Measurements from ENCODE around the gene P4HA2. TPM values are rescaled to one million over a fixed set of nuclear protein-coding genes. Genes with fewer than 3 reads are reported as not detected.

Gene P4HA2
- total RNA-seq, 1 donor from 2014 or later = 68.7 TPM

DNA sequence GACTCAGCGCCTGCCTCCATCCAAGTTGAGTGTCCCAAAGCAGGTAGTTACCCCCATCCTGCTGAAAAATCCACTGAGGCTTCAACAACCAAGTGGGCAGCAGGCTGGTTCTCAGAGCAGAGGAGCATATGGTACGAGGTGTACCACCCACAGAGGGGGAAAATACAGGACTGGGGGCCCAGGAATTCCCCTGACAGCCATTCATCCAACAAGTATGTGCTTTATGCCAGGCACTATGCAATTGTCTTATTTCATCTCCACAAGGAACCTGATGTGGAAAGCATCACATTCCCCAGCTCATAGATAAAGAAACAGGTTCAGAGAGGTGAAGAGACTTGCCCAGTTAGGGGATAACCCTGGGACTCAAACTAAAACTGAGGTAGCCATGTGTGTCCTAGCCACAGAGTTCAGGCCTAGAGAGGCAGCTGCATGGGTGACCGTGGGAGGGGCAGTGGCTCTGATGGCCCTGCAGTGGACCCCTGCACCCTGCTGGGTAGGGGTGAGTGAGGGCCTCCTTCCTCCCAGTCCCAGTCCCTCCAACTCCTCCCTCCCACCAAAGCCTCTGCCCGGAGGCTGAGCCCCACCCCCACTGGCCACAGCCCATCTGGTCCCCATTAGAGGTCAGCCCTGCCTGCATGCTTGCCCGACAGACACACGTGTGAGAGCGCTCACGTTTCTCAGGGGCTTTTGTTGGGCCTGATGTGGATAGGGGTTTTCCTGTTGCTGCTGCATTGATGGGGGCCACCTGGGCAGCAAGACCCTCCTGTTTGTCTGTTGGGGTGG, 41.3 kb upstream of the P4HA2 start:
- Mint-ChIP-seq H3K27me3 (ENCODE audit: low read depth) (no peaks in the 10 kb centered on the region), H3K4me1 (peaks cover 35% of the 10 kb centered on the region), H3K4me3 (no peak overlapping the region), H3K36me3 (peaks cover 22% of the 10 kb centered on the region), H3K9me3 (no peaks in the 10 kb centered on the region), H3K27ac (peak overlapping the region; percentile 66)
- DNase-seq (ENCODE audit: low spot score in 2 of 2, unreplicated experiment in 2 of 2) = peak in 1 of 2 experiments; percentile 55
- TF ChIP-seq, protein P1, sequence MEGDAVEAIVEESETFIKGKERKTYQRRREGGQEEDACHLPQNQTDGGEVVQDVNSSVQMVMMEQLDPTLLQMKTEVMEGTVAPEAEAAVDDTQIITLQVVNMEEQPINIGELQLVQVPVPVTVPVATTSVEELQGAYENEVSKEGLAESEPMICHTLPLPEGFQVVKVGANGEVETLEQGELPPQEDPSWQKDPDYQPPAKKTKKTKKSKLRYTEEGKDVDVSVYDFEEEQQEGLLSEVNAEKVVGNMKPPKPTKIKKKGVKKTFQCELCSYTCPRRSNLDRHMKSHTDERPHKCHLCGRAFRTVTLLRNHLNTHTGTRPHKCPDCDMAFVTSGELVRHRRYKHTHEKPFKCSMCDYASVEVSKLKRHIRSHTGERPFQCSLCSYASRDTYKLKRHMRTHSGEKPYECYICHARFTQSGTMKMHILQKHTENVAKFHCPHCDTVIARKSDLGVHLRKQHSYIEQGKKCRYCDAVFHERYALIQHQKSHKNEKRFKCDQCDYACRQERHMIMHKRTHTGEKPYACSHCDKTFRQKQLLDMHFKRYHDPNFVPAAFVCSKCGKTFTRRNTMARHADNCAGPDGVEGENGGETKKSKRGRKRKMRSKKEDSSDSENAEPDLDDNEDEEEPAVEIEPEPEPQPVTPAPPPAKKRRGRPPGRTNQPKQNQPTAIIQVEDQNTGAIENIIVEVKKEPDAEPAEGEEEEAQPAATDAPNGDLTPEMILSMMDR (IDR thresholded peaks at IDR 0.05; ENCODE audit: unreplicated experiment) = no peak

DNA sequence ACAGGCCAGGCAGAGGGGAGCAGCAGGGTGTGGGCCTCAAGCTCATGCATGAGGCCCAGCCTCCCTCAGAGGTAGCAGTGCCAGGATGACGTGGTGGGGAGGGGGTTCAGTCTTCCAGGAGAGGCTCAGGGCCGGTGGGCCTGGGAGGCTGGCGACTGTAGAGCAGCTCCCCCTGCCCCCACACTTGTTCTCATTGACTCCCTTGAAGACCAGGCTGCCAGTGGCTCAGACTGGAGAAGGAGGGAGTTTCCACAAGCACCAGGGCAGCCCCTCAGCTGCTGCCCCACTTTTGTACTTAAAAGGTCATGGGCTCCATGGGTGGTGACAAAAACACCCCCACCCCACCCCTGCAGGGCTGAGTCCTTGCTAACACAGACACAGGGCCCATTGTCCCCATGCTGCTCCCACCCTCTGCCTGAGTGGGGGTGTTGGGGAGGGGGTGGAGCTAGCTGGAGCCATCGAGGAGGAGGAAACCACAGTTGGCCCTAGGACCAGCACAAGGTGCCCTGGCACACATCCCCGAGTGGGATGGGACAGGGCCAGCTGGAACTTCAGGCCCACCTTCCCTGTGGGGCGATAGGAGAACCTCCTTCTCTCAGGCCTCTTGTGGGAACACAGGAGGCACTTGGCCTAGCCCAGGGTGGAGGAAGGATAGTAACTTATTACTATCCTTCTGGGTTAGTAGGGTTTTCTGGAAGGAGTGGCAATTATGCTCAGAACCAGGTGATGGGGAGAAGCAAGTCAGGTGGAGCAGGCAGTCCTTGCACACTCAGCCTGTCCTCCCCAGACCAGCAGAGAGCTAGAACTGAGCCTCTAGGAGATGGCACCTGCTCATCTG, 40.5 kb upstream of the P4HA2 start:
- H3K4me1 Mint-ChIP-seq = peaks cover 33% of the 10 kb centered on the region
- TF ChIP-seq, protein P1 (IDR thresholded peaks at IDR 0.05; ENCODE audit: unreplicated experiment) = no peak
- H3K9me3 Mint-ChIP-seq = no peaks in the 10 kb centered on the region
- no peaks in the 10 kb centered on the region for H3K27me3 Mint-ChIP-seq (ENCODE audit: low read depth)
- H3K4me3 Mint-ChIP-seq = no peak overlapping the region
- DNase-seq (ENCODE audit: low spot score in 2 of 2, unreplicated experiment in 2 of 2) = peak in 1 of 2 experiments; percentile 34
- H3K27ac Mint-ChIP-seq = peak overlapping the region; percentile 56
- peaks cover 22% of the 10 kb centered on the region for H3K36me3 Mint-ChIP-seq

DNA sequence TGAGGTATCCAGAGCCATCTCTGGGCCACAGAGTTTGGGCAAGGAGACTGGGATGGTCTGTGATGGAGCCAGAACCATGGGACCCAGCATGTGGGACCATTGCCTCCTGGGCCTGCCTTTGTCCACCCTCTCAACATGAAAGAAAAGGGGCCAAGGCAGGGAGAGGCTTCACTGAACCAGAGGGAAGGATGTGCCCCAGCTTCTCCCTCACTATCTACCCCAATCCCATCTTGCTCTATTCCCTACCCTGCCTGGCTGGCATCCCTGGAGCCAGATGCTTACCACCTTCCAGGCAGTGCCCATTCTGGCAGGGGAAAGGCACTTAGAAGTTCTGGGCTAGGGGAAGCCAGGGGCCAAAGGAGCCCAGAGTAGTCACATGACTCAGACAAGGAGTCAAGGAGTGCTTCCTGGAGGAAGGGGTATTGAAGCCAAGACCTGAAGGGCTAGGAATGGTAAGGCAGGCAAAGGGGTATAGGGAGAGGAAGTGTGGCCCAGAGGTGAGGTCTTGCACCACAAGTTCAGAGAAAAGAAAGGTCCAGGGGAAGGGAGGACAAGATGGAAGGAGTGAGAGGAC, 39.6 kb upstream of the P4HA2 start:
- Mint-ChIP-seq H3K4me1 (peaks cover 28% of the 10 kb centered on the region), H3K36me3 (peaks cover 15% of the 10 kb centered on the region), H3K4me3 (no peak overlapping the region), H3K27me3 (ENCODE audit: low read depth) (no peaks in the 10 kb centered on the region), H3K9me3 (no peaks in the 10 kb centered on the region), H3K27ac (peak overlapping the region; percentile 47)
- peak in 1 of 2 experiments; percentile 29 for DNase-seq (ENCODE audit: low spot score in 2 of 2, unreplicated experiment in 2 of 2)
- TF ChIP-seq, protein P1 (IDR thresholded peaks at IDR 0.05; ENCODE audit: unreplicated experiment) = no peak

DNA sequence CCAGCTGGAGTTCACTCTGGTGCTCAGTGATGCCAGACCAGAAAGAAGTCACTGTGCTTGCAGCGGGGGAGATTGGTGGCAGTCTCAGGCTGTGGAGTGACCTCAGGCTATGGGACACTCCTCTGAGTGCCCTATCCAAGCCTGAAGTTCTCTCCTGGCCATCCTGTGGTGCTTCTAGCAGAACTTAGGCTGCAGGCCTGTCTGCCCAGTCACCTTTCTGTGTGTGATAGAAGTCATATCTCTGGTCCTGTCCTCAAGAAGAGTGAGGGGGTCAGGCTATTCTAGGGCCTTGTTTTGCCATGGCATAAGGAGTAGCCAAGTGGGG, 39.1 kb upstream of the P4HA2 start:
- DNase-seq (ENCODE audit: low spot score in 2 of 2, unreplicated experiment in 2 of 2) = no peak
- TF ChIP-seq, protein P1 (IDR thresholded peaks at IDR 0.05; ENCODE audit: unreplicated experiment) = no peak
- H3K27me3 Mint-ChIP-seq (ENCODE audit: low read depth) = no peaks in the 10 kb centered on the region
- H3K4me1 Mint-ChIP-seq = peaks cover 32% of the 10 kb centered on the region
- no peaks in the 10 kb centered on the region for H3K9me3 Mint-ChIP-seq
- peaks cover 15% of the 10 kb centered on the region for H3K36me3 Mint-ChIP-seq
- no peak overlapping the region for H3K4me3 Mint-ChIP-seq
- no peak overlapping the region for H3K27ac Mint-ChIP-seq

DNA sequence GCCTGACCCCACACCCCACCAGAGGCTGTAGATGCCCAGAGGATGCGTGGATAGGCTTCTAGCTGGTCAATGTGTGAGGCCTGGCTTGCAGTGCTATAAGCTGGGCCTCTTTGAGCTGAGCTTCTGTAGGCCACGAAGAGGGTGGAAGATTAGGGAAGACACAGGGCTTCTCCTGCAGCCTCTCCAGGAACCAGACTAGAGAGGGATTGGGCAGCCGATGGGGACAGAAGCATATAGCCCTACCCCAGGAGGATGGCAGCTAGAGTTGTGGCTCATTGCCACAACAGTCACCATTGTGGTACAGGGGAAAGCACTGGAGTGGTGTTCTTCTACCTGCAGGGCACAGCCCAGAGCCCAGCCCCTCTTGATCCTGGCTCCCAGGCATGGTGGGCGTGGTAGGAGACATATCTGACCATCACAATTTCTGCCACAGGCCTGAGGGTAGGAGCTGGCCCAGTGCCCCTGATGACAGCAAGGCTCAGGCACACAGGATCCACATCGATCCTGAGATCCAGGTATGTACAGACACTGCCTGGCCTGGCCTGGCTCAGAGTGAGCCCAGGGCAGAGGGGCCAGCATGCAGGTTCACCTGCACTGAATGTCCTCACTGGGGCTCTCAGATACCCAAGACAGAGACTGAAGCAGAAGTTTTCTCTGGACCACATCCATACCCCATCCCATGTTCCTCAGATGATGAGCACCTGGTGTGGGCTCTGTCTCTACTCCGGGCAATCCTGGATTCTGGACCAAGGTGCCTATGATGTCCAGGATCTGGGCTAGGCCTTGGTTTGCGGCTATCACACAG, 38.6 kb upstream of the P4HA2 start:
- H3K27me3 Mint-ChIP-seq (ENCODE audit: low read depth) = no peaks in the 10 kb centered on the region
- H3K4me3 Mint-ChIP-seq = no peak overlapping the region
- H3K4me1 Mint-ChIP-seq = peaks cover 34% of the 10 kb centered on the region
- DNase-seq (ENCODE audit: low spot score in 2 of 2, unreplicated experiment in 2 of 2) = peak in 1 of 2 experiments; percentile 32
- H3K9me3 Mint-ChIP-seq = no peaks in the 10 kb centered on the region
- H3K27ac Mint-ChIP-seq = peak overlapping the region; percentile 94
- TF ChIP-seq, protein P1 (IDR thresholded peaks at IDR 0.05; ENCODE audit: unreplicated experiment) = no peak
- H3K36me3 Mint-ChIP-seq = peaks cover 17% of the 10 kb centered on the region

Data from mesothelial cell of epicardium (in vitro differentiated cells).